IMR-90 (cell line): Measurements from ENCODE around the gene TMEM181.

Experiments used
- CEBPB ChIP-seq: IDR thresholded peaks from 2 replicates; pipeline ENCODE4 v1.6.1; 2012; ENCODE audit warnings: low read depth, low read length, improper control_type of control experiment
- CTCF ChIP-seq: conservative IDR thresholded peaks from 2 replicates; pipeline ENCODE4 v1.5.1; 2012; ENCODE audit warnings: mild to moderate bottlenecking, low read depth, low read length, improper control_type of control experiment
- MAFK ChIP-seq: IDR thresholded peaks from 2 replicates; pipeline ENCODE4 v1.6.1; 2012; ENCODE audit warnings: low read depth, low read length, improper control_type of control experiment
- MAZ ChIP-seq: IDR thresholded peaks from 2 replicates; pipeline ENCODE4 v1.6.1; 2012; ENCODE audit warnings: low read depth, mild to moderate bottlenecking, low read length, improper control_type of control experiment, moderate library complexity, borderline replicate concordance
- MXI1 ChIP-seq: IDR thresholded peaks from 2 replicates; pipeline ENCODE4 v1.6.1; 2012; ENCODE audit warnings: low read depth, mild to moderate bottlenecking, low read length, moderate library complexity, borderline replicate concordance
- POLR2A ChIP-seq: IDR thresholded peaks from 2 replicates; pipeline ENCODE4 v1.6.1; 2012; ENCODE audit warnings: mild to moderate bottlenecking, low read depth, low read length
- RAD21 ChIP-seq: IDR thresholded peaks from 2 replicates; pipeline ENCODE4 v1.6.1; 2012; ENCODE audit warnings: low read length, improper control_type of control experiment
- RFX5 ChIP-seq: IDR thresholded peaks from 2 replicates; pipeline ENCODE4 v1.8.0; 2012; ENCODE audit warnings: low read depth, mild to moderate bottlenecking, low read length, moderate library complexity
- SMC3 ChIP-seq: fragments of 150-350 bp; IDR thresholded peaks from 2 replicates; pipeline ENCODE4 v1.6.1; 2016; ENCODE audit warnings: low read depth, mild to moderate bottlenecking, antibody characterized with exemption, low read length, moderate library complexity
- USF2 ChIP-seq: fragments of 150-350 bp; IDR thresholded peaks from 2 replicates; pipeline ENCODE4 v1.6.1; 2017; ENCODE audit warnings: mild to moderate bottlenecking, antibody characterized with exemption, low read length, low read depth

GRCh38 chr6:158610319-158610968 is 50.6 kb downstream of the TMEM181 start:
- TF ChIP-seq MAZ: no peak
- no peak for TF ChIP-seq CTCF
- TF ChIP-seq CEBPB: no peak
- TF ChIP-seq MAFK: no peak
- no peak for TF ChIP-seq MXI1
- no peak for TF ChIP-seq RFX5
- no peak for TF ChIP-seq POLR2A
- TF ChIP-seq RAD21: no peak
- no peak for TF ChIP-seq SMC3
- no peak for TF ChIP-seq USF2
